GM21737 (cell line): Measurements from ENCODE around the gene SLC9B1.
"Not testable (repeated sequence)": the region's sequence is repeated elsewhere in the genome, so short reads cannot be mapped to it uniquely, and the experiment has no call there.

Experiments used
- ATAC-seq: cut with Tn5 transposase; IDR thresholded peaks from one replicate; pipeline ENCODE4 v1.9.1; 2021; ENCODE audit warnings: mild to moderate bottlenecking, moderate library complexity; ENCODE audit not compliant: unreplicated experiment

SLC9B1 gene

GRCh38 chr4:103011378-103012025 is 8.0 kb downstream of the SLC9B1 start:
- ATAC-seq = no peak

- no peak for ATAC-seq
These were observed 8.7 kb downstream of the SLC9B1 start for GRCh38 chr4:103010804-103011203.

- ATAC-seq = peak; percentile 82
These were observed 10.4 kb downstream of the SLC9B1 start for GRCh38 chr4:103008875-103009729.

GRCh38 chr4:103002551-103002950 is 17.0 kb downstream of the SLC9B1 start:
- ATAC-seq = no peak

GRCh38 chr4:102994803-102995202 is 24.7 kb downstream of the SLC9B1 start:
- ATAC-seq = no peak

- not testable (repeated sequence) for ATAC-seq
These were observed 25.5 kb downstream of the SLC9B1 start for GRCh38 chr4:102993985-102994384.

- ATAC-seq = no peak
These were observed 31.0 kb downstream of the SLC9B1 start for GRCh38 chr4:102988429-102989020.

GRCh38 chr4:102981005-102981404 is 38.5 kb downstream of the SLC9B1 start:
- no peak for ATAC-seq

- ATAC-seq = not testable (repeated sequence)
These were observed 57.7 kb downstream of the SLC9B1 start for GRCh38 chr4:102961813-102962212.

- no peak for ATAC-seq
These were observed 60.0 kb downstream of the SLC9B1 start for GRCh38 chr4:102959496-102959895.

GRCh38 chr4:102945066-102945465 is 74.4 kb downstream of the SLC9B1 start:
- ATAC-seq = no peak

GRCh38 chr4:102938063-102938462 is 81.4 kb downstream of the SLC9B1 start:
- not testable (repeated sequence) for ATAC-seq

GRCh38 chr4:102935716-102936115 is 83.8 kb downstream of the SLC9B1 start:
- ATAC-seq = no peak

GRCh38 chr4:102919697-102920096 is 99.8 kb downstream of the SLC9B1 start:
- ATAC-seq = not testable (repeated sequence)

- no peak for ATAC-seq
These were observed 100.6 kb downstream of the SLC9B1 start for GRCh38 chr4:102918859-102919258.

- no peak for ATAC-seq
These were observed 117.7 kb downstream of the SLC9B1 start for GRCh38 chr4:102901804-102902203.

GRCh38 chr4:102897610-102898009 is 121.9 kb downstream of the SLC9B1 start:
- ATAC-seq = not testable (repeated sequence)

GRCh38 chr4:102896547-102896946 is 123.0 kb downstream of the SLC9B1 start:
- ATAC-seq = not testable (repeated sequence)

GRCh38 chr4:102889866-102890265 is 129.6 kb downstream of the SLC9B1 start:
- ATAC-seq = not testable (repeated sequence)

- not testable (repeated sequence) for ATAC-seq
These were observed 130.9 kb downstream of the SLC9B1 start for GRCh38 chr4:102888570-102888969.

- no peak for ATAC-seq
These were observed 136.2 kb downstream of the SLC9B1 start for GRCh38 chr4:102883278-102883677.

- ATAC-seq = no peak
These were observed 138.2 kb downstream of the SLC9B1 start for GRCh38 chr4:102881343-102881742.
